NCI-H748 treated with DMSO at 0.1 percent for 48 hours (cell line): ENCODE measurements around the gene GHRHR.

Experiments
- DNase-seq: peaks from one replicate; lab custom pipeline; 2025; lab: John Stamatoyannopoulos, UW

The GHRHR gene

GRCh38 chr7:31006857-31007256 lies 43.1 kb downstream of the GHRHR start:
- no peak for DNase-seq

GRCh38 chr7:31007634-31008033 lies 43.9 kb downstream of the GHRHR start:
- no peak for DNase-seq

- no peak for DNase-seq
Measured at GRCh38 chr7:31014826-31015225, 51.1 kb downstream of the GHRHR start.

- DNase-seq = no peak
Measured at GRCh38 chr7:31017032-31017675, 53.4 kb downstream of the GHRHR start.

GRCh38 chr7:31017721-31018120 lies 54.0 kb downstream of the GHRHR start:
- DNase-seq = no peak

GRCh38 chr7:31019509-31019908 lies 55.8 kb downstream of the GHRHR start:
- no peak for DNase-seq

GRCh38 chr7:31020161-31020560 lies 56.4 kb downstream of the GHRHR start:
- DNase-seq = no peak

- DNase-seq = no peak
Measured at GRCh38 chr7:31020652-31021051, 56.9 kb downstream of the GHRHR start.

- DNase-seq = no peak
Measured at GRCh38 chr7:31022117-31022516, 58.4 kb downstream of the GHRHR start.

- DNase-seq = no peak
Measured at GRCh38 chr7:31022726-31023125, 59.0 kb downstream of the GHRHR start.

- DNase-seq = no peak
Measured at GRCh38 chr7:31023877-31024276, 60.1 kb downstream of the GHRHR start.

- no peak for DNase-seq
Measured at GRCh38 chr7:31027161-31027965, 63.6 kb downstream of the GHRHR start.

GRCh38 chr7:31028006-31028405 lies 64.3 kb downstream of the GHRHR start:
- DNase-seq = no peak

GRCh38 chr7:31028417-31028992 lies 64.8 kb downstream of the GHRHR start:
- no peak for DNase-seq
